GM18526 (cell line): ENCODE results near the gene INO80.
A peak's percentile ranks its signal among the peaks of the same experiment; 100 is the strongest.

Source experiments
- POLR2A ChIP-seq: IDR thresholded peaks from 3 replicates; pipeline ENCODE4 v1.6.1; 2011; ENCODE audit not compliant: insufficient read length; ENCODE audit errors: extremely low read depth

INO80 gene, protein sequence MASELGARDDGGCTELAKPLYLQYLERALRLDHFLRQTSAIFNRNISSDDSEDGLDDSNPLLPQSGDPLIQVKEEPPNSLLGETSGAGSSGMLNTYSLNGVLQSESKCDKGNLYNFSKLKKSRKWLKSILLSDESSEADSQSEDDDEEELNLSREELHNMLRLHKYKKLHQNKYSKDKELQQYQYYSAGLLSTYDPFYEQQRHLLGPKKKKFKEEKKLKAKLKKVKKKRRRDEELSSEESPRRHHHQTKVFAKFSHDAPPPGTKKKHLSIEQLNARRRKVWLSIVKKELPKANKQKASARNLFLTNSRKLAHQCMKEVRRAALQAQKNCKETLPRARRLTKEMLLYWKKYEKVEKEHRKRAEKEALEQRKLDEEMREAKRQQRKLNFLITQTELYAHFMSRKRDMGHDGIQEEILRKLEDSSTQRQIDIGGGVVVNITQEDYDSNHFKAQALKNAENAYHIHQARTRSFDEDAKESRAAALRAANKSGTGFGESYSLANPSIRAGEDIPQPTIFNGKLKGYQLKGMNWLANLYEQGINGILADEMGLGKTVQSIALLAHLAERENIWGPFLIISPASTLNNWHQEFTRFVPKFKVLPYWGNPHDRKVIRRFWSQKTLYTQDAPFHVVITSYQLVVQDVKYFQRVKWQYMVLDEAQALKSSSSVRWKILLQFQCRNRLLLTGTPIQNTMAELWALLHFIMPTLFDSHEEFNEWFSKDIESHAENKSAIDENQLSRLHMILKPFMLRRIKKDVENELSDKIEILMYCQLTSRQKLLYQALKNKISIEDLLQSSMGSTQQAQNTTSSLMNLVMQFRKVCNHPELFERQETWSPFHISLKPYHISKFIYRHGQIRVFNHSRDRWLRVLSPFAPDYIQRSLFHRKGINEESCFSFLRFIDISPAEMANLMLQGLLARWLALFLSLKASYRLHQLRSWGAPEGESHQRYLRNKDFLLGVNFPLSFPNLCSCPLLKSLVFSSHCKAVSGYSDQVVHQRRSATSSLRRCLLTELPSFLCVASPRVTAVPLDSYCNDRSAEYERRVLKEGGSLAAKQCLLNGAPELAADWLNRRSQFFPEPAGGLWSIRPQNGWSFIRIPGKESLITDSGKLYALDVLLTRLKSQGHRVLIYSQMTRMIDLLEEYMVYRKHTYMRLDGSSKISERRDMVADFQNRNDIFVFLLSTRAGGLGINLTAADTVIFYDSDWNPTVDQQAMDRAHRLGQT (N-terminal part only)

GRCh38 chr15:41116116-41116961 is at the start of gene INO80:
INO80 (minus strand) TSS chr15:41116280; CDS start chr15:41096310, 19,970 bp downstream.
- peak; percentile 51 for TF ChIP-seq POLR2A

GRCh38 chr15:41161736-41162135 is 45.7 kb upstream of the INO80 start:
- TF ChIP-seq POLR2A: no peak

DNA sequence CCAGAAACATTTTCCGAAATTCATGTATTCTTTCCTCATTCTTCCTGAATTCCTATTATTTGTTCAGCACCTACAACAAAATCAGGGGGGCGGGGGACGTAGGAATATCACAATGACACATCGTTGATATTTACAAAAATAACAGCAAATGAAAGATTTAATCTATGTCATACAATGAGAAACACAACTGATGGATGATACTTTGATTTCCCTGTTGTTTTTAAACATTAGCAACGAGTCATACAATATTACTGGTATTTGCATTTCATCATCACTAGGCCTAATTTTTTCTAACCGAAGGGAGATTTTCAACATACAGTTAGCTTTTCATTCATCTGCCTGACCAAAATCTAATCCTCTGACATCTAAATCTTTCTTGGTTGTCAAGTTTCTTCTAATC is 45.3 kb upstream of the INO80 start:
- TF ChIP-seq POLR2A: no peak

- no peak for TF ChIP-seq POLR2A
These were observed 44.7 kb upstream of the INO80 start for GRCh38 chr15:41160639-41161315.

GRCh38 chr15:41154412-41154811 is 38.3 kb upstream of the INO80 start:
- TF ChIP-seq POLR2A: no peak

GRCh38 chr15:41153733-41154132 is 37.7 kb upstream of the INO80 start:
- no peak for TF ChIP-seq POLR2A

GRCh38 chr15:41151451-41152005 is 35.4 kb upstream of the INO80 start:
- no peak for TF ChIP-seq POLR2A

- no peak for TF ChIP-seq POLR2A
These were observed 34.2 kb upstream of the INO80 start for GRCh38 chr15:41150279-41150678.

- no peak for TF ChIP-seq POLR2A
These were observed 32.0 kb upstream of the INO80 start for GRCh38 chr15:41148065-41148464.

DNA sequence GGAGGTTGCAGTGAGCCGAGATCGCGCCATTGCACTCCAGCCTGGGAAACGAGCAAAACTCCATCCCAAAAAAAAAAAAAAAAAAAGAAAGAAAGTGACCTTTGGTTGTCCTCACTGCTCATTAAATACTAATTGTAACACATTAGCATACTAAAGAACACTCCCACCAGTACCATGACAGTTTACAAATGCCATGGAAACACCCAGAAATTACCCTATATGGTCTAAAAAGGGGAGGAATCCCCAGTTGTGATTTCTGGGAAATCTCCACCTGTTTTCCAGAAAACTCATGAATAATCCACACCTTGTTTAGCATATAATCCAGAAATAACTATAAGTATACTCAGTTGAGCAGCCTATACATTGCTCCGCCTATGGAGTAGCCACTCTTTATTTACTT is 23.5 kb upstream of the INO80 start:
- TF ChIP-seq POLR2A: no peak

DNA sequence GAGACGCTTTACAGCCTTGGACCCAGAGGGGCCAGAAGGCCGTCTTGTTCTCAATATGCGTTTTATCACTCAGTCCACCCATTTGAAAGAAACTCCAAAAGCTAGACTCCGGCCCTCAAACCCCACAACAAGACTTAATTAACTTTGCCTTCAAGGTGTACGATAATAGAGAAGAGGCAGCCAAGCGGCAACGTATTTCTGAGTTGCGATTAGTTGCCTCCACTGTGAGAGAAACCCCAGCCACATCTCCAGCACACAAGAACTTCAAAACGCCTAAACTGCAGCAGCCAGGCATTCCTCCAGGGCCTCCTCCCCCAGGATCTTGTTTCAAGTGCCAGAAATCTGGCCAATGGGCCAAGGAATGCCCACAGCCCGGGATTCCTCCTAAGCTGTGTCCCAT is 17.4 kb upstream of the INO80 start:
- no peak for TF ChIP-seq POLR2A

DNA sequence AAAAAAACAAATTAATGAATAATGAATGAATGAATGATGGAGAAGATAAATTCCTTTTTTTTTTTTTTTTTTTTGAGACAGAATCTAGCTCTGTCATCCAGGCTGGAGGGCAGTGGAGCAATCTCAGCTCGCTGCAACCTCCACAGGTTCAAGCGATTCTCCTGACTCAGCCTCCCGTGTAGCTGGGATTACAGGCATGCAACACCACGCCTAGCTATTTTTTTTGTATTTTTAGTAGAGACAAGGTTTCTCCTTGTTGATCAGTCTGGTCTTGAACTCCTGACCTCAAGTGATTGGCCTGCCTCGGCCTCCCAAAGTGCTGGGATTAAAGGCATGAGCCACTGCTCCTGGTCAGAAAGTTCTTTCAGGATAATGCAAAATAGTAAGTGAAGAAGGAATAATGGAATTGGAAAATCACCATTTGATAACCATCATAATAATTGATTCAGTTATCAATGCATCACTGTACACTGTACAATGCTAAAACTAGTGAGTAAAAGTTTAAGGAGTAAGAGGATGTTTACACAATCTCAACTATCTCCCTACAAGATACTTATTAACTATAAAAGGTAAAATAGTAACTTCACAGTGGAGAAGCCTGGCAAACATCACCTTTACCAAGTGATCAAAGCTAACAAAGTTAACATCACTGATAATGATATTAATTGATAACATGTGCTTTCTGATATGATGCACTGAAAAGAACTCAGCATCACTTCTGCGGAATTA is 12.3 kb upstream of the INO80 start:
- no peak for TF ChIP-seq POLR2A
